Measurements from ENCODE around the gene UBE2B. TPM values are rescaled to one million over a fixed set of nuclear protein-coding genes. Genes with fewer than 3 reads are reported as not detected.
"Not testable (repeated sequence)": the region's sequence is repeated elsewhere in the genome, so short reads cannot be mapped to it uniquely, and the experiment has no call there.

The UBE2B gene
- 56.6 TPM for total RNA-seq

- peak; percentile 95 for ATAC-seq
Observed at GRCh38 chr5:134370871-134371833, at the start of gene UBE2B. TSS of gene UBE2B (plus strand) at chr5:134371569. CDS start at chr5:134371596, 27 bp downstream.

- no peak for ATAC-seq
Observed at GRCh38 chr5:134327327-134327726, 44.0 kb upstream of the UBE2B start.

- ATAC-seq, result no peak
Observed at GRCh38 chr5:134328619-134329018, 42.8 kb upstream of the UBE2B start.

- not testable (repeated sequence) for ATAC-seq
Observed at GRCh38 chr5:134336833-134337232, 34.5 kb upstream of the UBE2B start.

GRCh38 chr5:134343500-134343899 is 27.9 kb upstream of the UBE2B start:
- not testable (repeated sequence) for ATAC-seq

GRCh38 chr5:134345476-134345875 is 25.9 kb upstream of the UBE2B start:
- not testable (repeated sequence) for ATAC-seq

- ATAC-seq, result peak; percentile 95
Observed at GRCh38 chr5:134345996-134346395, 25.4 kb upstream of the UBE2B start.

- ATAC-seq, result no peak
Observed at GRCh38 chr5:134349463-134349862, 21.9 kb upstream of the UBE2B start.

- no peak for ATAC-seq
Observed at GRCh38 chr5:134355681-134356080, 15.7 kb upstream of the UBE2B start.

GRCh38 chr5:134365604-134366003 is 5.8 kb upstream of the UBE2B start:
- ATAC-seq, result no peak

- ATAC-seq, result no peak
Observed at GRCh38 chr5:134370311-134370870, 978 bp upstream of the UBE2B start.

- ATAC-seq, result peak; percentile 30
Observed at GRCh38 chr5:134371834-134372340, 518 bp downstream of the UBE2B start.

- ATAC-seq, result not testable (repeated sequence)
Observed at GRCh38 chr5:134373633-134374032, 2.3 kb downstream of the UBE2B start.

GRCh38 chr5:134374232-134374631 is 2.9 kb downstream of the UBE2B start:
- no peak for ATAC-seq

GRCh38 chr5:134380346-134380745 is 9.0 kb downstream of the UBE2B start:
- ATAC-seq, result no peak

GRCh38 chr5:134382204-134382603 is 10.8 kb downstream of the UBE2B start:
- ATAC-seq, result not testable (repeated sequence)

- ATAC-seq, result no peak
Observed at GRCh38 chr5:134383980-134384697, 12.8 kb downstream of the UBE2B start.

GRCh38 chr5:134387443-134387842 is 16.1 kb downstream of the UBE2B start:
- no peak for ATAC-seq

GRCh38 chr5:134392301-134392700 is 20.9 kb downstream of the UBE2B start:
- ATAC-seq, result no peak

GRCh38 chr5:134394932-134395331 is 23.6 kb downstream of the UBE2B start:
- no peak for ATAC-seq

- ATAC-seq, result no peak
Observed at GRCh38 chr5:134396274-134396673, 24.9 kb downstream of the UBE2B start.

- ATAC-seq, result peak; percentile 13
Observed at GRCh38 chr5:134397196-134397595, 25.8 kb downstream of the UBE2B start.

- ATAC-seq, result no peak
Observed at GRCh38 chr5:134398609-134399155, 27.3 kb downstream of the UBE2B start.

Measured in esophagus mucosa (tissue), 1 donor.